ENCODE measurements around the gene PPP2R5C. TPM values are rescaled to one million over a fixed set of nuclear protein-coding genes. Genes with fewer than 3 reads are reported as not detected.

The PPP2R5C gene
- total and polyA plus RNA-seq, 2 donors (not counting 3 experiments of a cell fraction or from before 2014, with no cell fraction given) = 42.6 to 83.6 TPM

DNA sequence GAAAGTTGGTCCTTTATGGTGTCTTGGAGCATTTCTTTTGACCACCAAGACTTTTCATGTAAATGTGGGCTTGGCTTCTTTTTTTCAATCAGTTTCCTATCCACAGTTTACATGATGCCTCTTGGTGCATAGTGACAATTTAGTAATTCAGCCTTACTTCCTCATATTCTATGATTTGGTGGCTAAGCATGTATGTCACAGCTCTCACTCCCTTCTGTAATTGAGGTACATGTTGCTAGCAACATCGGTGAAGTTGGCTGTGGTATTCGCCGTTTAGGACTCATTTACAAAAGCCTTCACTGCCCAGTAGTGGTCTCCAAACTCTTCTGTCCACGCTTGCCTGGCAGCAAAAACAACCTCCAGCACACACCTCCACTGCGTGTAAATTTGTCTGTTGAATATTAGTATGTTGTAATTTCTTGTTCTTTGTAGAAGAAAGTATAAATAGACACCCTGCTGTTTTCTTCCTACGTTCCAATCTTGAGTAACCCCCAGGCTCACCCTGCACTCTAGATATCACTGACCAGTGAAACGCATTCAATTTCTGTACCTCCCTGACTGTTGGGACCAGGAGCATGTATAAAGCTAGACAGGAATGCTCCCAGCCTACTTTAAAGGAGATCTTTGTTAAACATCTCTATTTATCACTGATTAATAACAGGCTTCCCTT lies 90.4 kb downstream of the PPP2R5C start:
- dilution Hi-C loops (cut with MboI; ENCODE audit: extremely low pct_ligation_motif_present, low sequenced_read_pairs) = no loop called here
- no peak for FAIRE-seq
- no peak overlapping the region for H3K4me2 ChIP-seq (ENCODE audit: insufficient read depth, low read length)
- H3K4me3 ChIP-seq (replicated peaks in 1 of 3; ENCODE audit: insufficient read depth in 1 of 3, low read depth in 1 of 3, low read length in 3 of 3) = no peak overlapping the region
- TF ChIP-seq GATA2 (IDR thresholded peaks at IDR 0.05; ENCODE audit: insufficient read depth, insufficient read length, low read depth, low read length) = no peak
- TF ChIP-seq FOS (IDR thresholded peaks at IDR 0.05; ENCODE audit: borderline replicate concordance, insufficient read depth, low read length) = no peak
- no peak for TF ChIP-seq MYC (IDR thresholded peaks at IDR 0.05; ENCODE audit: low read depth, low read length)
- TF ChIP-seq MAX (IDR thresholded peaks at IDR 0.05; ENCODE audit: insufficient read depth, insufficient read length) = no peak
- TF ChIP-seq CTCF (IDR thresholded peaks at IDR 0.05; ENCODE audit: extremely low read depth in 1 of 2, insufficient read depth in 1 of 2, low read depth in 1 of 2, low read length in 2 of 2) = no peak
- no peak for TF ChIP-seq EZH2 (IDR thresholded peaks at IDR 0.05; ENCODE audit: borderline replicate concordance, low read depth, low read length, severe bottlenecking)
- no peak for TF ChIP-seq POLR2A (IDR thresholded peaks at IDR 0.05; ENCODE audit: low read depth, low read length)
- TF ChIP-seq JUN (IDR thresholded peaks at IDR 0.05; ENCODE audit: borderline replicate concordance, insufficient read depth, insufficient read length, low read depth) = no peak
- no peak for TF ChIP-seq POLR2AphosphoS5 (IDR thresholded peaks at IDR 0.05; ENCODE audit: insufficient read depth, low read depth, low read length)
- no peaks in the 10 kb centered on the region for H4K20me1 ChIP-seq (replicated peaks; ENCODE audit: control insufficient read depth, extremely low read depth, insufficient read depth, low read length)
- DNase-seq (ENCODE audit: low read depth, low spot score) = no peak
- H3K79me2 ChIP-seq (ENCODE audit: control insufficient read depth, insufficient read depth, low read length) = peaks cover 49% of the 10 kb centered on the region
- BruUV-seq (replicated peaks) = no TSS peak
- intact Hi-C loops (cut with micrococcal nuclease) = no loop called here
- H3K27ac ChIP-seq (ENCODE audit: insufficient read depth, low read depth, low read length) = no peak overlapping the region
- peaks cover 5% of the 10 kb centered on the region for H3K4me1 ChIP-seq (ENCODE audit: control insufficient read depth, extremely low read depth, insufficient read depth, low read length)
- no peak overlapping the region for H2AFZ ChIP-seq (ENCODE audit: low read depth, low read length)
- no peak overlapping the region for H3K9ac ChIP-seq (replicated peaks; ENCODE audit: extremely low read depth, insufficient read depth, low read length)
- POLR2A ChIA-PET = no interaction called here
- no peaks in the 10 kb centered on the region for H3K9me1 ChIP-seq (replicated peaks; ENCODE audit: control insufficient read depth, extremely low read depth, insufficient read depth, low read length)
- no peaks in the 10 kb centered on the region for H3K36me3 ChIP-seq (ENCODE audit: control insufficient read depth in 2 of 2, extremely low read depth in 1 of 2, insufficient read depth in 2 of 2, low read length in 2 of 2)
- no peaks in the 10 kb centered on the region for H3K27me3 ChIP-seq (ENCODE audit: control insufficient read depth in 2 of 2, insufficient read depth in 2 of 2, low read length in 2 of 2)
- no peaks in the 10 kb centered on the region for H3K9me3 ChIP-seq (replicated peaks; ENCODE audit: control insufficient read depth, insufficient read depth, low read length)
- CTCF ChIA-PET = no interaction called here
